H1 (cell line): ENCODE data around the gene SEC24A. TPM values are rescaled to one million over a fixed set of nuclear protein-coding genes. Genes with fewer than 3 reads are reported as not detected.

ENCODE experiments used
- ASH2L ChIP-seq: fragments of 200-600, 300-600 bp; sonication (generic); IDR thresholded peaks from one replicate; pipeline ENCODE4 v1.7.1; 2017; ENCODE audit warnings: low read length
- BCL11A ChIP-seq, 2 experiments: IDR thresholded peaks; one replicate each; pipeline ENCODE4 v1.6.1; 2011; ENCODE audit warnings: low read depth in 2 of 2, low read length in 2 of 2, mild to moderate bottlenecking in 2 of 2
- CBX5 ChIP-seq: fragments of 300-800, 300-1000 bp; sonication (generic); IDR thresholded peaks from 2 replicates; pipeline ENCODE4 v1.7.1; 2016; ENCODE audit warnings: antibody characterized with exemption, low read length, low read depth
- CHD7 ChIP-seq: fragments of 300-600 bp; sonication (generic); IDR thresholded peaks from 2 replicates; pipeline ENCODE4 v1.7.1; 2012; ENCODE audit warnings: low read length, moderate library complexity, mild to moderate bottlenecking, inconsistent platforms; ENCODE audit not compliant: insufficient replicate concordance
- EP300 ChIP-seq, 2 experiments: IDR thresholded peaks; 1 replicate in 1 of 2; 2 replicates in 1 of 2; pipeline ENCODE4 v1.6.1; 2011 to 2012; ENCODE audit warnings: low read depth in 2 of 2, low read length in 2 of 2, mild to moderate bottlenecking in 2 of 2, borderline replicate concordance in 1 of 2, inconsistent platforms in 1 of 2, moderate library complexity in 1 of 2
- EZH2 ChIP-seq: fragments of 200-600 bp; sonication (generic); IDR thresholded peaks from 2 replicates; pipeline ENCODE4 v1.7.1; 2012; ENCODE audit warnings: low read depth, mild to moderate bottlenecking, moderate library complexity, low read length, inconsistent platforms; ENCODE audit not compliant: severe bottlenecking
- FOSL1 ChIP-seq: IDR thresholded peaks from 2 replicates; pipeline ENCODE4 v1.6.1; 2011; ENCODE audit warnings: mild to moderate bottlenecking, low read depth, low read length, moderate library complexity; ENCODE audit not compliant: insufficient read depth
- GTF2F1 ChIP-seq: IDR thresholded peaks from 2 replicates; pipeline ENCODE4 v1.6.1; 2012; ENCODE audit warnings: low read depth, low read length, improper control_type of control experiment, borderline replicate concordance
- NRF1 ChIP-seq: IDR thresholded peaks from 2 replicates; pipeline ENCODE4 v1.6.1; 2011; ENCODE audit warnings: mild to moderate bottlenecking, low read depth, low read length, improper control_type of control experiment
- SIN3A ChIP-seq, 2 experiments: IDR thresholded peaks in 1 of 2; conservative IDR thresholded peaks in 1 of 2; 2 replicates each; pipeline ENCODE4 v1.6.1; 2011 to 2012; ENCODE audit warnings: low read length in 2 of 2, improper control_type of control experiment in 1 of 2, low read depth in 1 of 2, mild to moderate bottlenecking in 1 of 2
- SIRT6 ChIP-seq: IDR thresholded peaks from one replicate; pipeline ENCODE4 v1.7.1; 2012; ENCODE audit warnings: low read length, inconsistent platforms
- SIX5 ChIP-seq: IDR thresholded peaks from 2 replicates; pipeline ENCODE4 v1.6.1; 2011; ENCODE audit warnings: mild to moderate bottlenecking, low read depth, low read length
- polyA plus RNA-seq, 7 experiments: library from polyadenylated mRNA; depleted of rRNA in 3 of 7; stranded (reverse) in 5 of 7; unstranded in 2 of 7; fragments of >200 nt in 5 of 7; fragments of 200-250 nt in 2 of 7; gene quantifications; 1 replicate in 5 of 7; 2 replicates in 1 of 7; 4 replicates in 1 of 7; pipeline versions ENCODE4 v1.2.1 to v1.2.3, GENCODE V29; 2011 to 2013; ENCODE audit warnings: missing spikeins in 2 of 7, mixed read lengths in 2 of 7
- total RNA-seq: library from RNA; stranded (reverse); fragmentation: NEBNext Ultra II Directional; extraction: Animal tissue kit (Norgen Biotek cat#: 25700); gene quantifications from 2 replicates; pipeline ENCODE4 v1.2.1, GENCODE V29; 2021

The SEC24A gene
- total and polyA plus RNA-seq, 2 of the 8 experiments (the other 6 are each of a cell fraction or from before 2014, with no cell fraction given), result 18.8 to 33.7 TPM

- no peak for TF ChIP-seq CHD7
- TF ChIP-seq FOSL1, result no peak
- TF ChIP-seq EP300 (IDR thresholded peaks at IDR 0.05; ENCODE audit: borderline replicate concordance in 1 of 2, low read depth in 2 of 2, low read length in 2 of 2), result no peak
- no peak for TF ChIP-seq BCL11A (IDR thresholded peaks at IDR 0.05; ENCODE audit: low read depth in 2 of 2, low read length in 2 of 2)
- TF ChIP-seq GTF2F1, result no peak
- TF ChIP-seq SIX5, result no peak
- TF ChIP-seq CBX5, result no peak
- no peak for TF ChIP-seq ASH2L
- no peak for TF ChIP-seq SIN3A (conservative IDR thresholded peaks at IDR 0.05 in 1 of 2, IDR thresholded peaks at IDR 0.05 in 1 of 2; ENCODE audit: low read depth in 1 of 2, low read length in 2 of 2)
- no peak for TF ChIP-seq SIRT6
- no peak for TF ChIP-seq NRF1
- no peak for TF ChIP-seq EZH2
These were observed 43.7 kb upstream of the SEC24A start (continued) for GRCh38 chr5:134604908-134605307.
